Body of pancreas (tissue), 4 donors: ENCODE measurements around the gene POLN. TPM values are rescaled to one million over a fixed set of nuclear protein-coding genes. Genes with fewer than 3 reads are reported as not detected.

ENCODE experiments used
- ATAC-seq: fragments of 150-250 bp; one replicate; pipeline ENCODE4 v1.9.1; 2016
- DNase-seq, 4 donors: peaks; one replicate each; pipeline ENCODE4 v3.0.0-alpha.2; 2019
- H3K27ac ChIP-seq, 4 donors: fragments of 200-600 bp; sonication (generic); 1 replicate in 3 of 4; 2 replicates in 1 of 4; pipeline versions ENCODE4 v1.5.1 to v1.6.1; 2016 to 2019; ENCODE audit warnings: mild to moderate bottlenecking in 1 of 4, mixed read lengths in 1 of 4, moderate library complexity in 1 of 4
- H3K27me3 ChIP-seq, 2 donors: fragments of 200-600 bp; sonication (generic); one replicate each; pipeline ENCODE4 v1.6.0; 2016; ENCODE audit warnings: mild to moderate bottlenecking in 1 of 2
- H3K36me3 ChIP-seq, 2 donors: fragments of 200-600 bp; sonication (generic); replicated peaks in 1 of 2; 2 replicates each; pipeline ENCODE4 v1.5.1; 2016; ENCODE audit warnings: low read depth in 2 of 2; ENCODE audit not compliant: insufficient read depth in 1 of 2
- H3K4me1 ChIP-seq: fragments of 200-600 bp; sonication (generic); one replicate; pipeline ENCODE4 v1.6.0; 2016
- H3K4me3 ChIP-seq, 2 donors: fragments of 200-600 bp; sonication (generic); 1 replicate in 1 of 2; 2 replicates in 1 of 2; pipeline ENCODE4 v1.5.1; 2016 to 2019
- H3K9me3 ChIP-seq, 3 donors: fragments of 200-600 bp; sonication (generic); 1 replicate in 2 of 3; 2 replicates in 1 of 3; pipeline ENCODE4 v1.5.1; 2016
- CTCF ChIP-seq, 7 experiments: fragments of 450-650 bp in 4 of 7; fragments of 200-600 bp in 3 of 7; sonication (generic) in 3 of 7; IDR thresholded peaks; one replicate each; pipeline ENCODE4 v1.5.1; 2016 to 2019; ENCODE audit warnings: antibody characterized with exemption in 7 of 7
- POLR2A ChIP-seq, 3 donors: fragments of 450-650 bp; IDR thresholded peaks; one replicate each; pipeline ENCODE4 v1.6.1; 2016; ENCODE audit warnings: antibody characterized with exemption in 3 of 3, mild to moderate bottlenecking in 2 of 3
- WGBS, 2 donors: methylation state at CpG; one replicate each; pipeline ENCODE4 v1.1.5; 2017; 5-methylcytosine and 5-hydroxymethylcytosine counted together
- intact Hi-C: fragments of 100-400 bp; cut with DNase I; formaldehyde crosslinking; loops from one replicate; pipeline ENCODE4 v1.15.1; 2023
- total RNA-seq, 2 donors: library from RNA; depleted of rRNA; stranded (reverse); fragments of >200 nt; gene quantifications; one replicate each; pipeline ENCODE4 v1.1.0, GENCODE V29; 2016

Gene POLN
- total RNA-seq, 2 donors from 2014 or later, result 4.9 to 5.9 TPM

- WGBS, 2 donors, result 92 to 94% methylated on average over 4 to 14 of the region's 14 CpGs
- Histone ChIP-seq H3K36me3 (no peaks in the 10 kb centered on the region), H3K9me3 (no peaks in the 10 kb centered on the region), H3K27ac (no peak overlapping the region), H3K4me3 (no peak overlapping the region), H3K27me3 (no peaks in the 10 kb centered on the region), H3K4me1 (no peaks in the 10 kb centered on the region)
- no peak for TF ChIP-seq POLR2A (IDR thresholded peaks at IDR 0.05)
- TF ChIP-seq CTCF (IDR thresholded peaks at IDR 0.05), result no peak
- ATAC-seq (no peak), DNase-seq (peak in 1 of 4 donors; percentile 10)
- intact Hi-C loops, result no loop called here
These were observed 47.5 kb upstream of the POLN start for GRCh38 chr4:2289311-2289954.

DNA sequence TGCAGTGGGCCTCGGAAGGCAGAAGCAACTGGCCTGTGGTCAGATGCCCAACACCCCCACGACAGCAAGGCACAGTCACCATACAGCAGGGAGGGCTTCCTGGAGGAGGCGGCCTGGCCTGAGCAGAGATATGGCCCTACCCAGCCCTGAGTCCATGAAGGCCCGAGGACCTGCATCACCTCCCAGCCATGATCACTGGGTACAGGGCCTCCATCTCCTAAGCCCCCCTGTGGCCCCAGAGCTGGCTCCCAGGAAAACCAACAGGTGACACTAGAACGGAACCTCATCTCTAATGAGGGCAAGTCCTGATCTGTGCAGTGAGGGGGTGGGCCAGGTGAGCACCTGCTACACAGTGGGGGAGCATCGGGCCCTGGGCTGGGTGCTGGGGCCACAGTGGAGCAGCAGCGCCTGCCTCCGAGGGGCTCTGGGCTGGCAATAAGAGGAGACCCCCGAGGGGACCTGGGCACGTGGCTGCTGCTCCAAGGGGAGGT lies 46.2 kb upstream of the POLN start:
- WGBS, 2 donors, result 86 to 87% methylated on average over 3 to 10 of the region's 10 CpGs
- Histone ChIP-seq H3K4me3 (no peak overlapping the region), H3K27me3 (no peaks in the 10 kb centered on the region), H3K27ac (no peak overlapping the region), H3K9me3 (no peaks in the 10 kb centered on the region), H3K4me1 (no peaks in the 10 kb centered on the region), H3K36me3 (no peaks in the 10 kb centered on the region)
- no peak for ATAC-seq
- DNase-seq, result peak in 1 of 4 donors; percentile 2
- TF ChIP-seq CTCF (IDR thresholded peaks at IDR 0.05), result no peak
- TF ChIP-seq POLR2A (IDR thresholded peaks at IDR 0.05), result no peak
- intact Hi-C loops, result no loop called here

DNA sequence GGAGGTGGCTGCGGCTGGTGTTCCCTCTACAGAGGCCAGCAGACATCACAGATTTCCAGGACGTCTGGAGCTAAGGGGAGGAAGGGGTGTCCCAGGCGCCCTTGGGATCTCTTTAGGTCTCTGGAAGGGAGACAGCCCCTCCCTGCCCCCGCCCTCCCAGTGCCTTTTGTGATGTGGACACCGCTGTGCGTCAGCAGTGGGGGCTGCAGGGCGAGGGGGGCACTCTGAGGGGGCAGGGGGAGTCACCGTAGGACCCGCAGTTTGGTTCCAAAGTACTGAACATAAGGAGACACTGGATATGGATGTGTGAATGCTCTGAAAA lies 45.6 kb upstream of the POLN start:
- intact Hi-C loops, result no loop called here
- WGBS, 2 donors, result 77 to 91% methylated on average over 5 to 9 of the region's 9 CpGs
- H3K4me3 ChIP-seq, result no peak overlapping the region
- DNase-seq, result peak in 1 of 4 donors; percentile 3
- no peaks in the 10 kb centered on the region for H3K36me3 ChIP-seq
- H3K9me3 ChIP-seq, result no peaks in the 10 kb centered on the region
- H3K27ac ChIP-seq, result no peak overlapping the region
- no peaks in the 10 kb centered on the region for H3K27me3 ChIP-seq
- no peaks in the 10 kb centered on the region for H3K4me1 ChIP-seq
- no peak for TF ChIP-seq POLR2A (IDR thresholded peaks at IDR 0.05)
- TF ChIP-seq CTCF (IDR thresholded peaks at IDR 0.05), result no peak
- no peak for ATAC-seq

DNA sequence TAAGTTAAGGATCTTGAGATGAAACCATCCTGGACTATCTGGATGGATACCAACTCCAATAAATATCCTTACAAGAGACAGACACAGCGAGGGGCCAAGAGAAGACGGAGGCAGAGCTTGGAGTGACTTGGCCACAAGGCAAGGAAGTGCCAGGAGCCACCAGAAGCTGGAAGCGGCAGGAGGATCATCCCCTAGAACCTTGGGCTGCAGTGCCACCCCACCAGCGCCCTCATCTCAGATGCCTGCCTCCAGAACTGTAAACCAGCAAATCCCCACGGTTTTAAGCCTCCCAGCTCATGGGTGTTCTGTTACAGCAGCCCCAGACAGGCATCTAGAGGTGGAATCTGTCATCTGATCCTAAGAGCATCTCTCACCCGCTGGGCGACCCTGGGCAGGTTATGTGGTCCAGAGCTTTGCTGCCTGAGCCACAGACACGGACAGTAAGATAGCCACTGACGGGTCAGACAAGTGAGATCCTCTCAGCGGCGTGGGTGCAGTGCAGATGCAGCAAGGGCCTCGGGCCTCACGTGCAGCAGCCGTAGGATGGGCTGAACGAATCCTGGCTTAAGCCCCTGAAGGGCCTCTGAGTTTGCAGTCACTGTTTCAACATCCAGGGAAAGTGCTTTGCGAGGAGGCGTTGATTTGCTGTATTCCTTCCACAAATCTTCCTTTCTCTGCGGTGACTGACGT lies 45.1 kb upstream of the POLN start:
- Histone ChIP-seq H3K4me3 (no peak overlapping the region), H3K36me3 (no peaks in the 10 kb centered on the region), H3K27ac (no peak overlapping the region), H3K9me3 (no peaks in the 10 kb centered on the region), H3K27me3 (no peaks in the 10 kb centered on the region), H3K4me1 (no peaks in the 10 kb centered on the region)
- TF ChIP-seq POLR2A (IDR thresholded peaks at IDR 0.05) (no peak), CTCF (IDR thresholded peaks at IDR 0.05) (no peak)
- no peak for ATAC-seq
- intact Hi-C loops, result no loop called here
- WGBS, 2 donors, result 81 to 96% methylated on average over 5 to 19 of the region's 19 CpGs
- DNase-seq, result peak in 1 of 4 donors; percentile 4
